Activated CD4-positive, CD25-positive, alpha-beta regulatory T cell treated with anti-CD3 and anti-CD28 coated beads, Interleukin-2, amount 50 U/mL, for 16 hours (primary cell): ENCODE results near the gene SH3RF3.

ENCODE experiments used
- DNase-seq: peaks from one replicate; pipeline ENCODE4 v3.0.0-alpha.2; 2020; ENCODE audit warnings: low read depth, low spot score

The SH3RF3 gene

GRCh38 chr2:109352056-109352897 is 223.3 kb downstream of the SH3RF3 start:
- DNase-seq, result no peak

GRCh38 chr2:109352898-109353689 is 224.1 kb downstream of the SH3RF3 start:
- DNase-seq, result no peak

GRCh38 chr2:109353806-109354745 is 225.1 kb downstream of the SH3RF3 start:
- DNase-seq, result no peak

- DNase-seq, result no peak
These were observed 226.3 kb downstream of the SH3RF3 start for GRCh38 chr2:109355192-109355843.

GRCh38 chr2:109356324-109357035 is 227.5 kb downstream of the SH3RF3 start:
- DNase-seq, result no peak

GRCh38 chr2:109364217-109364616 is 235.2 kb downstream of the SH3RF3 start:
- DNase-seq, result no peak

GRCh38 chr2:109365131-109365530 is 236.1 kb downstream of the SH3RF3 start:
- DNase-seq, result no peak

- DNase-seq, result no peak
These were observed 238.7 kb downstream of the SH3RF3 start for GRCh38 chr2:109367683-109368082.

GRCh38 chr2:109368798-109369197 is 239.8 kb downstream of the SH3RF3 start:
- no peak for DNase-seq

GRCh38 chr2:109369671-109370191 is 240.7 kb downstream of the SH3RF3 start:
- no peak for DNase-seq

GRCh38 chr2:109370399-109371035 is 241.5 kb downstream of the SH3RF3 start:
- no peak for DNase-seq

- no peak for DNase-seq
These were observed 242.6 kb downstream of the SH3RF3 start for GRCh38 chr2:109371481-109372170.

GRCh38 chr2:109372171-109372568 is 243.2 kb downstream of the SH3RF3 start:
- DNase-seq, result no peak

GRCh38 chr2:109372614-109373013 is 243.6 kb downstream of the SH3RF3 start:
- no peak for DNase-seq

GRCh38 chr2:109373791-109374547 is 245.0 kb downstream of the SH3RF3 start:
- DNase-seq, result no peak

- DNase-seq, result no peak
These were observed 245.6 kb downstream of the SH3RF3 start for GRCh38 chr2:109374548-109375130.

- DNase-seq, result no peak
These were observed 246.1 kb downstream of the SH3RF3 start for GRCh38 chr2:109375131-109375561.

- DNase-seq, result no peak
These were observed 246.7 kb downstream of the SH3RF3 start for GRCh38 chr2:109375656-109376055.
